Dermis blood vessel endothelial cell (primary cell): ENCODE data around the gene PCDH1. TPM values are rescaled to one million over a fixed set of nuclear protein-coding genes. Genes with fewer than 3 reads are reported as not detected.

ENCODE experiments used
- DNase-seq: peaks from one replicate; pipeline ENCODE4 v3.0.0; 2010
- total RNA-seq: library from RNA; depleted of rRNA; stranded (reverse); fragments of >200 nt; gene quantifications from 2 replicates; pipeline ENCODE4 v1.2.3, GENCODE V29; 2014

Gene PCDH1
- total RNA-seq, 1 donor from 2014 or later: 162 TPM

DNA sequence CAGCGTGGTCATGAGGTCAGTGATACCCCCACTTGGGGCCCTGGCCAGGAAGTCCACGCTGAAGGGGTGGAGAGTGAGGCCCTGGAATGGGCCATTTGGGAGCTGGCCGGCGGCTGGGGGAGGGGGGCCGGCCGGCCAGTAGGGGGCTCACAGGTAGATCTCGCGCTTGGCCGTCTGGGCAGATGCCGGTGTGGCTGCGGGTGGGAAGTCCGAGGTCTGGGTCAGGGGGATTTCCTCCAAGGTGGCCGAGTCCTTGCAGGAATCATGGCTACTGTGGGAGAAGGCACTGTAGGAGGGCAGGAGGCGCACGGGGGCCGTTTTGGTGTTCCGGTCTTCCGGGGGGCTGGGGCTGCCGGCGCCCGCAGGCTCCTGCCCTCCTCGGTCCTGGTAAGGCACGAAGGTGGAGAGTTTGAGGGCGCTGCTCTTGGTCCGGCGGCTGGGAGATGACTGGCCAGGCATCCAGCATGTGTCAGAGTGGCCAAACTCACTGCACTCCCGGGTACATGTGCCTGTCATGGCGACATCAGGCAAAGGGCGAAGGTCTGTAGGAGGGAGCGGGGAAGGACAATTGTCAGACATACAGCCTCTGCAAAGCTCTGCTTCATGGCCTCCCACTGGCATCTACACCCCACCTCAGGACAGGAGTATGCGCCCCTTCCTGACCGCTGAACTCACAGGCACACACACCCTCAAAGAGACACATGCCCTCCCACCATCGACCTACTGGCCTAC, 24.1 kb downstream of the PCDH1 start:
- DNase-seq: no peak

DNA sequence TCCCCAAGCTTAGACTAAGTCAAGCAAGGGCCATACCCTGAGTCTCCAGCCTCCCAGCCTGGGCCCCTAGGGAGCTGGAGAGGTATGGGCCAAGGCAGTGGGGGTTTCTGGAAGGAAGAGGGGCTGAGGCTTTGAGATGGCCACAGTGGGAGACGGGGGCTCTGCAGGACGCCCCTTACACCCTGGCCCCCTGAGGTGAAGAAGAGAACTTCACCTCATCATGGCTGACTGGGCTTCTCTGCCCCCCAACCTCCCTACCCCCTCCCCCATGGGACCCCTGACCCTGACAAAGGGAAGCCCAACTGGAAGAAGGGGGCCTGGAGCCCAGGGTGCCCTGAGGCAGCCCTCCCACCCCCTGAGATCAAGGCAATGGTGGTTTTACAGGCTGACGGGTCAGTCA, 25.8 kb downstream of the PCDH1 start:
- no peak for DNase-seq

DNA sequence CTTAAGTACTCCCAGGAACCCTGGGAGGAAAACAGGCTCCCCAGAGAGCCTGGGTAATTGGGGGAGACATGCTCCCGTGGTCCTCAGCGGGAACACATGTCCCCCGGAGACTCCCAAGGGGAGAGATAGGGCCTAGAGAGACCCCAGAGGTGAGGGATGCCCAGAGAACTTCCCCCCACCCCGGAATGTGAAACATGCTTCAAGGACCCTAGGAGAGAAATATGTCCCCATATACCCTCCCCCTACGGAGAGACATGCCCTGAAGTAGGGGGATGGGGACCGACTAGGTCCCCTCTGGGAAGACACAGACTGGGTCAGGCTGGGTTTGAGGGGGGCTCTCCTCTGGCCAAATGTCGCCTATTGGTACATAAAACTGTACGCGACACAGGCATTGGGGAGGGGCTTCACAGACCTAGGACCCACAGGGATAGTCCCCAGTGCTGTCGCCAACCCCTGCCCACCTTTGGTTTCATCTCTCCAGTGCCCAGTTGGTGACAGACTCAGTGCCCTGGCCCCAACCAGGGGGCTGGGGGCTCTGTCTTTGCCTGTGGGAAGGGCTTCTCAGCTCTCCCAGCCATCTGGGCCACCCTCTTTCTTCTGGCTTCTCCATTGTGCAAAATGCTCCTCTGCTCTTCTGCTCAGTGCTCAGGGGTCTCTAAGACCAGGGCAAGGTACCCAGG, 26.9 kb downstream of the PCDH1 start:
- no peak for DNase-seq

DNA sequence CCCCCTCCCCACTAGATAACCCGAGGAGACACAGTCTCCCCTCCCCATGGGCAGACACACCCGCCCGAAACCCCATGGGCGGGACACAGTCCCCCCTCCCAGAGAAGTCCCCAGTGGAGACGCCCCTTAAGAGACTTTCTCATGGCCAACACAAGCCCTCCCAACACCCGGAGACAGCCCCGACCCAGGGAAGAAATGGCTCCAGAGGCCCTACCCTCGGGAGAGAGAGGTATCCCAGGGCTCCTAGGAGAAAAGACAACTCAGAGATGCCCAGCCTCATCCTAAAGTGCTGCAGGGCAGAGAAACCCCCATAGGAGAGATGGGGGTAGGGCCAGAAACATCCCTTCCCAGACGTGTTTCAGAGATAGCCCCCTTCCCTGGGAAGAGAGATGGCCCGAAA, 27.4 kb downstream of the PCDH1 start:
- no peak for DNase-seq

DNA sequence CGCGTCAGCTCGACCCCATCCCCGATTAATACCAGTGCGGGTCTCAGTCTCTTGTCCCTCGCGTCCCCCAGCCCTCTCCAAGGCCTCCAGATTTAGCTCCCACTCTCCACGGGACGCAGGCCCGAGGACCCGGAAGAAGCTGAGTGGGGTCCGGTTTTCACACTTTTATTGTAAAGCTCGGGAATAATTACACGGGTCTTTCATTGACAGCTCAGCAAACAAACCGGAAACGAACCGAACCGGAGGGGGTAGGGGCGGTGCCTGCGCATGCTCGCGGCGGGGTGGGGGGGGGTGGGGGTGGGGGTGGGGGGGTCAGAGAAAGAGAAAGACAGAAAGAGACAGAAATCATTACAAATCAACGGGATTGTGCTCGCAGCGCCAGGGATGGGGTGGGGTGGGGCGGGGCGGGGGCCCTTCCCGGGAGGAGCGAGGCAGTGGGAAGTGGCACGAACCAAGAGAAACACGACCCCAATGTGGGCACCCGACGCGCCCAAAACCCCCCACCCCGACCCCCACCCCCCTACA, 27.9 kb downstream of the PCDH1 start:
- DNase-seq: peak; percentile 49

DNA sequence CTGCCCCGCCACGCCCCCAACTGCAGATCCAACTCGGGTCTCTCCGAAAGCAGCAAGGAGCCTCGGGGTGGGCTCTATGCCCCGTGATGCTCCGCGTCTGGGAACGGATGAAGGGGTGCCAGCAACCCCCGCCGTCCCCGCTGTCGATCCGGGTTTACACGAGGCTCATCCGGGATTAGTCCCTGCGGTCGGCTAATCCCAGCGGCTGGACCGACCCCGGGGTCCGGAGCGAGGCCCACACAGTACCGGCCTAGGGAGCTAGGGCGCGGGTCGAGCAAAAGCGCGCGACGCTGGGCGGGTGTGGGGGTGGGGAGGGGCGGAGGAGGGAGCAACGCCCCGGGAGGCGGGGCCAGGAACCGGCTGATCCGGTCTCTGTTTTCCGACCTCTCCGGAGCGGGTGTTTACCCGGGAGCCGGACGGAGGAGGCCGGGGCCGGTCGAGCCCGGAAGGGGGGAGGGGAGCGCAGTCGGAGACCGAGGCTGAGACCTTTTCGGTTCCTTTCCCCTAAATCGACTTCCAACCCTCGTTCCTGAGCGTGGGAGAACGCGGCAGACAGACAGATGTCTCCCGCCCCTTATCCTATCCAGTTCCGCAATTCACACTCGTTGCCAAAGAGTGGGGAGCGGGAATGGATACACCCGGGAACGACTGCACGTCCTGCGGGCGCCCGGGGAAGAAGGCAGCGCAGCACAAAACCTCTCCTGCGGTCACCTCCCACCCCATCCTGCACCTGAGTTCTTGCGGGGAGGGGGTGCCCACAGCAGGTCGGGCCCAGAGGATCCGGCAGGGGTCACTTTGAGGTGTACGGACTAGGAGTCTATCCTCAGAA, 28.6 kb downstream of the PCDH1 start:
- DNase-seq: peak; percentile 86

DNA sequence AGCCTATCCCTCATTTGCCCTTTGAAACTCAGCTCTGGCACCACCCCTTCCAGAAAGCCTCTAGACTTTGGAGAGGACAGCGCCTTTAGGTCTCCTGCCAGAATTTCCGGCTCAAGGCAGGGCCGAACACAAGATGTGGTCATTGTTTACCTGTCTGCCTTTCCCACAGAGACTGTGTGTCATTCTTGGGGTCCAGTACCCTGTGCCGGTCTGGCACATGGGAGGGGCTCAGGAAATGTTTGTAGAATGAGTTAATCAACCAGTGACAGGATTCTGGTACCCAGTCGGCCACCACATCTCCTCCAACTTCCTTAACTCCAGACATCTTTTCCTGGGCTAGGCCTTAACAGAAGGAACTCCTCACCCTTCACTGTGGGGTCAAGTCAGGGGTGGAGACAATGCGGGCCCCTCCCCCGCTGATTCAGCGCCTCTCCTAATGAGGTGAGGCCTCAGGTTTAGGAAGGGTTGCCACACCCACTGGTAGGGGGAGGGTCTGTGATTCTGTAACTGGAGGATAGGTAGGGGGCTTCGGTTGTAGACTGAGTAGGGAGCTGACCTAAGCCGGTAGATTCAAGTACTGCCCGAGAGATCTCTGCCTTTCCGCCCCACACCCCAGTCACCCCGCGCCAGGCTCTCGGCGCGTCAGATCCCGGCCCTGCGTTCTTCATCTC, 29.3 kb downstream of the PCDH1 start:
- DNase-seq: peak; percentile 93

DNA sequence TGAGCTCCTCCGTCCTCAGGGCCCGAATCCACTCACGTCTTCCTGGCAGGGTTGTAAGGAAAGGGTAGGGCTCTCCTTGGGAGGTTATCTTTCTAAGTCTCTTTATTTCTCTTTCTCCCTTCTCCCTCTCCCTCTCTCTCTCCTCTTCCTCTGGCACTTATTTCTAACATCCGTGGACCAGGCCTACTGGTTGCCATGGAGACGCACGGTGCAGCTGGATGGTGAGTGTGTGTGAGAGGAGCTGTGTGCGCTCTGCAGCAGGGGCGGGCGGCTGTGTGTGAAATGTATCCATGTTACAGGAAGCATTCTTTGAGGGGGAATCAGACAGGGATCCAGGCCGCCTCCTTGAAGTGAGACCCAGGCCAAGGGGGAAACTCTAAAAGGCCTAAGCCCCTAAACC, 32.2 kb downstream of the PCDH1 start:
- DNase-seq: peak; percentile 49

DNA sequence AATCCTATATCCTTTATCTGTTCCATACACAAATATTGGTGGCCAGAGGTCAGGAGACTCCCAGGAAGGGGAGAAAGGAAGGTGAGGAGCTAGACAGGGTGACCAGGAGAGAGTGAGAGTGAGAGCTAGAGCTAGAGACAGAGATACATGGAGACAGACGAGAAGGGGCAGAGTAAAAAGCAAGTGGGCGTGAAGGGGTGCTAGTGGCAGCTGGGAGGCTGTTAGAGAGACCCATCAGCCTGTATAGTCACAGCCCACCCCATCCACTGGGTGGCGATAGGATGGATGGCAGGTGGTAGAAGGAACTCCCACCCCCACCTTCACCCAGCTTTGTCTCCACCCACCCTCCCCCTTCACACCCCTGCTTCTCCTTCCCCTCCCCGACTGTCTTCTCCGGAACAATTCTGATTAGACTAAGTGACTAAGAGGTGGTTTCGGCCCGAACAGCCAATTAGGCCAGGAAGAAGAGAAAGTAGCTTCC, 32.8 kb downstream of the PCDH1 start:
- DNase-seq: peak; percentile 35

DNA sequence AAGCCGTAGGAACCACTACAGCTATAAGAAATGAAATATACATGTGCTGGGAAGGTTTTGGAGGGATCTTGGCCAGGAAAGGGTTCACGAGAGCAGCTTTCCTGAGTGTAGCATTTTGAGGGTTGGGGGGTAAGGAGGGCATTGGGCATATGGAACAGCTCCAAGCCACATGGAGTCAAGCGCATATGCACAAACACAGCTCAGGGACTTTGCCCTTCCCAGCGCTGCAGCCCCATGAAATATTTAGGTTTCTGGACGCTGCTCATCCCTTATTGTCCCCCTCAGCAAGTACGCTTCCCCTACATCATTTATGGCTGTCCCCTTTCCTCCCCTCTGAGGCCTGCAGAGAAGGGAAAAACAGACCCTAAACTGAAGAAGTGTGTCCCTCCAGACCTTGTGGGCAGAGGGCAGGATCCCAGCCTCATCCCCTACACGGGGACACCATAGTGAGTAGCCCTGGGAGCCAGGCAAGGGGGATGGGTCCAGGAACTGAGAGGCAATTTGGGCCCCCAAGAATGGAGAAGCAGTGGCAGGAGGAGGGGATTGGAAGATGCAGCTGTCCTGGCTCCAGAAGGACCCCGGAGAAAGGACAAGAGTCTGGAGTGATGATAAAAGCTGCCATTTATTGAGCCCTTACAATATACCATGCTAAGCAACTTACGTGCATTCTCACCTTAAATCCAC, 33.7 kb downstream of the PCDH1 start:
- no peak for DNase-seq

DNA sequence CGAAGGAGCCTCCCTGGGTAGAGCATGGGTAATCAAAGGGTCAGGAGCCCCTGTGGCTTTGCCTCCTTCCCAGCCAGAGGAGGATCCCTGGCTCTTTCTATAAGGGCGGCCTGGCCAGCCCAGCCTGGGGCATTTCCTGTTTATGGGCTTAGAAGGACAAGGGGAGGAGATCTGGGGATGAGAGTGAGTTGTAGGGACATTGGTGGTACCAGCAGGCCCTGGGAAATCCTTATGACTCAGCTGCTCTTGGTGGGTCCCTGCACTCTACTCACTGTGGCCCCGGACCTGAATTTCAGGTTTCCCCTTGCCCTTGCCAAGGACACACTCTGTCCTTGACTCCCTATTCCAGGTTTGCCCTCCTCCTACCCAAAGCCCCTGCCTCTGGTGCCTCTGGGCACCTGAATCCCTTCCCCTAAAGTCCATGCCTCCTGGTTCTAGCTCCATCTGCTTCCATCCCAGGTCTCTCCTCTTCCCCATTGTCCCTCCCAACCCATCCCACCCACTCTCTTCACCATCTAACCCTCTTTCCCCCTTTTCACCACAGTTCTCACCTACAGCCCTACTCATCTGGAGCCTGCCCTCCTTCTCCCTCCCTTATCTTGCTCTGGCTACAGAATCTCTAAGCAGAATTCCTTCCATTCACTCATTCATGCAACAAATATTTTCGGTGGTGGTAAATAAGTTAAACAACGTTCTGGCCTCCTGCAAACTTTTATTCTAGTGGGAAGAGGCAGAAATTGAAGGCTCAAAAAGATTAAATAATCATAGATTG, 34.9 kb downstream of the PCDH1 start:
- peak; percentile 62 for DNase-seq

DNA sequence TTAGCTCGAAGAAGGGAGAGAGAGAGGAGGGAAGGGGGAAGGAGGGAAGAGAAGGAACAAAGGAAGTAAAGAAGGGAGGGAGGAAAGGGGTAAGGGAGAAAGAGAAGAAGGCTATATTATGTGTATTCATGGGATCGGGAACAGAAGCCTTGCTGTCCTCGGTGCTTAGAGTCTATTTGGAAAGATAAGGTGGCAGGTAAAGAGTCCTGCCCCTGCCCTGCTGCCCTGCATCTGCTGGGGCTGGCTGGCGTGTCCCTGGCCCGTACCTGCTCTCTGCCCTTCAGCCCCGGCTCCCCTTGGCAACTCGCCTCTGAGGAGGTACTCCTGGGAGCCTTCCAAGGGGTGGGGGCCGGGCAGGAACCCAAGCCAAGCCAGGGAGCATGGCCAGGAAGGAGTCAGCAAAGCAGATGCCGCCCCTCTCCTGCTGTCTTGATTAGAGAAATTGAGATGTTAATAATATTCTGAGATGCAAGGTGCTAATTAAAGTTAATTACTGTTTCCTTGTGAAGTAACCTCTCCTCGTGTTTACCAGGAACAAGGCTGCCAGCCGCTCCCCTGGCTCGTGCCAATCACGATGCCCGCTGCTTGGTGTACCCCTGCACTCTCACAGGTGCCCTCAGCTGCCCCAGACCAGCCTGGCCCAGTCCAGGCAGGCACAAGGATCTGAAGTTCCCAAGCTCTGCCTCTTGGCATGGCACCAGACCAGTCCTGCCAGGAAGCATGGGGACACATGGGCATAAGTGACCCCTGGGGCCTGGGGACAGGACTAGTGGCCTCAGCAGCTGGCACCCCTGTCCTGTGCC, 36.6 kb downstream of the PCDH1 start:
- DNase-seq: peak; percentile 54

DNA sequence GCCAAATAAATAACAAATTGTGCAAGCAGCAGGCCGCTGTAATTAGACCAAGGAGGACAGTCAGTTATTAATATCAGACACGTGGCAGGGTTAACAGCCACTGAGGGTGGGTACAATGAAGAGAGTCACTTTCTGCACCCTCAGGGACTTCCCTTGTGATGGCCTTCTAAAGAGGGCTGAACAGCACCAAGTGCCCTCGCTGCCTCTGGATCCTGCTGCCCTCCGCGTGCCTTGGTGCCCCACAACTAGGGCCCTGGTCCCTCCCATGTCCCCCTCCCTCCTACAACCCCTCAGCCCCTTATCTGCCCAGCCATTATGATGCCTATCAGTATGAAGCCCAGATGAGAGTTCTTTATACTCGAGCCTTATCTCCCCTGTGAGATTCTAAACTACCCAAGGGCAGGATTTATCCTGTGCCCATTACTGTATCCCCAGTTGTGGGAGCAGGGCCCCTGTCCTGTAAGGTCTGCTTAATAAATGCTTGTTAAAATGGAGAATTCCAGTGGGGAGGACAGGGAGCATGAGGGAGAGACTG, 37.3 kb downstream of the PCDH1 start:
- no peak for DNase-seq

DNA sequence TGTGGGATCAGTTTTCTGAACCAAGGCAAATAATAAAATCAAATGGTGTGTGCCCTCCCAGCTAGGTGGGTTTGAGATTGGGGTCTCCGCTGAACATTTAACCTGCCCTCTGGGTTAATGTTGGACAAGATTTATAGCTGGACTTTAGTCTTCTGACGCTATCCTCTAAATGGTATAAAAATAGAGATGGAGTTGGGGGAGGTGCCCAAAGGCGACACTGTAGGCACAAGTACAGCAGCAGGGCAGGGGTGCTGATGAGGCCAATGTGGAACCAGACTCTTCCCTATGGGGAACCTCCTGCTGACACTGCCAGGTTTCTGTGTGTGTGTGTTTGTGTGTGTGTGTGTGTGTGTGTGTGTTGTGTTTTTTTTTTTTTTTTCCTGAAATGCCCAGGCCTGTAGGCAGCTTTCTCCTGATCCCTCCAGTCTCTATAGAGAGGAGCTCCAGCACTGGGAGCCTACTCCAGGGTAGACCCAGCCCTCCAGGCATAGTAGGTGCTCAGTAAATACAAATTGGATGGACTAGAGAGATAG, 37.9 kb downstream of the PCDH1 start:
- DNase-seq: no peak

DNA sequence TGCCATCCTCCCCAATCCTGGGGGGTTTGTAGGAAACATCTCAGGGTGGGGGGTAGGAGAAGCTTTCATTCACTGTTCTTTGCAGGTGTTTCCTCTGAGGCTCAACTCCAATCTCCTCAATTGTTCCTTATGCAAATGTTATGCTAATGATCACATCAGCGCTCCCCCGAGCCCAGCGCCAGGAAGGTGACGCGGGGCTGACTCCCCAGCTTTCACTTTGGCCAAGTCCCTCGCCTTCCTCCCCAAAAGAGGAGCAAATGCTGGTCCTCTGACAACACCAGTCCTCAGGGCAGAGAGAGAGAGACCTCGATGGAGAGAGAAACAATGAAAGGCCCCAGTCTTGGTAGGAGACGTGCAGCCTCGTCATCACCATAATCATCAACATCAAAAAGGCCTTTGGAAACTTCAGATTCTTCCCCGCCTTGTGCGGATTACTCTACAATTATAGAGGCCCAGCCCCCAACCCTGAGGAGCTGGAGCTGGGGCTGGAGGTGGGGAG, 39.1 kb downstream of the PCDH1 start:
- peak; percentile 97 for DNase-seq

DNA sequence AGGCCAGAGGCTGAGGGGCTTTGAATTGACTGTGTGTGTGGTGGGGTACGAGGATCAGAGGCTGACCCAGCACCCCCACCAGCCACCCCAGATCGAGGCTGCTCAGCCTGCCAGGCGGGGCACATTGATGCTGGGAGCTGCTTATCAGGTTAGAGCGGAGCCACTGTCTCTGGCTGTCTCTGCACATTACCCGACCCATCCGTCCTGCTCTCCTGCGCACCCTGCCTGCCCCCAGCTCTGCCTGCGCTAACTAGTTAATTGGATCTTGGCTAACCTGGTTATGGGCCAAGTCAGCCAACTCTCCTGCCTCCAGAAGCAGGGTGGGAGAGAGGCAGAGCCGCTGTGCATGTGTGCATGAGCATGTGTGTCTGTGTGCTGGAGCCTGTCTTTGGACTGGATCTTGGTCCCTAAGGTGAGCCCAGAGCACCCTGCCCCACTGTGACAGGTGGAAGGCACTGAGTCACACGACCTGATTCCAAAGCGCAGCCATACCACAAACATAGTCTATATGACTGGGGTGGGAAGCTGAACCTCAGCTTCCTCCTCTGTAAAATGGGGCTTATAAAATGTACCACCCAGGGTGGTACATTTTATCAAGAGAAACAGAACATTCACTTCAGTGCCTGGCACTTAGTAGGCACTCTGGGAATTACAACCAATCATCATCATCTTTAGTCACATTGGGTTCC, 39.7 kb downstream of the PCDH1 start:
- no peak for DNase-seq

DNA sequence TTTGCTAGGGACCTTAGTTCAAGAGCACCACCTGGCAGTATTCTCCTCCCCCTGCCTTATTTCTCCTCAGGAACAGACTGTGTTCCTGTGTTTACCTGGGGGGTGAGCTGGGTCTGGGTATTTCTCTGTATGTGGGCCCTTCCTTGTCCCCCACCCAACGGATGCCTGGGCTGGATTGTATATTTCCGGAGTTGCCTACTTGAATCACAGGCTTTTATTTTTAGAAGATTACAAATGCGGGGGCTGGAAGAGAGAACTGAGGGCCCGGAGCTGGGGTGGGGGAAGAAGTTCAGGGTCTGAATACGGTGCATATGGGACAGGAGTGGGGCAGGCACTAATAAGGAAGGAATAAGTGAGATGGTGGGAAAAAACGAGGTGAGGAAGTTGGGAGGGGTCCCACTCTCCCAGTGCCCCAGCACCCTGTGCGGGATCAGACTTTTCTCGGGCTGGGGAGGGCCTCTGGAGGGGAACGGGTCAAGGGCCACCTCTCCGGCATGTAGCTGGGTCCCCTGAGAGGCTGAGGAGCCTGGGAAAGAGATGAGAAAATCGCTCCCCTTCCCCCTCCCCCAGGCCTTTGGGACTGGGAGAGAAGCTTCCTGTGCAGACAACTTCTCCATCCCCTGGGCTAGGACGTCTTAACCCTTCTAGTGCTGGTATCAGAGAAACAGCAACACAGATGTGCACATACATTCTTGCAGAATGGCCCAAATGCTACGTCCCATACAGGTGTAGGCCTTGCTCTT, 42.1 kb downstream of the PCDH1 start:
- peak; percentile 90 for DNase-seq

DNA sequence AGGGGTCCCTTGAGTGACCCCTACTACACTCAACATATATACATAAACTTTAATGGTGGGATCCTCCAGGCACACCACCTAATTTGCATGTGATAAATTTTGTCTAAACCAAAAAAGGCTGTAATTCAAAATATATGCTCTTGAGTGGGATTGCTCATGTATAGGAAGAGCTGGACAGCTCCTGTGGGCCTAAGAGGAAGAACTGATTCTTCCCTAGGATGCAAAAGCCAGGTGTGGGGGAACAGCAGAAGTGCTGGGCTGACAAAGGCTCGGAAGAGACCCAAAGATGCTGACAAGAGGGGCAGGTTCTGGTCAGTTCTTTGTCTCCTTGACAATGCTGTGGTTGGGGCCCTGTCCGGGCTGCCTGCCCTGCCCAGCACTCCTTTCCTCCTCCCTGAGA, 43.9 kb downstream of the PCDH1 start:
- no peak for DNase-seq
